H9 (cell line): ENCODE data around the gene IZUMO2. TPM values are rescaled to one million over a fixed set of nuclear protein-coding genes. Genes with fewer than 3 reads are reported as not detected.

ENCODE experiments used
- DNase-seq: peaks from one replicate; pipeline ENCODE4 v3.0.0-alpha.2; 2017
- H2AFZ ChIP-seq: one replicate; pipeline ENCODE4 v1.6.1; 2013; ENCODE audit warnings: mild to moderate bottlenecking, low read length, control low read depth, moderate library complexity
- H2AK5ac ChIP-seq: 2 replicates; pipeline ENCODE4 v1.6.1; 2013; ENCODE audit warnings: low read length, control low read depth, mixed read lengths; ENCODE audit not compliant: insufficient read length
- H2BK120ac ChIP-seq: one replicate; pipeline ENCODE4 v1.6.1; 2013; ENCODE audit warnings: low read depth, mild to moderate bottlenecking, low read length, control low read depth, inconsistent platforms; ENCODE audit not compliant: poor library complexity, severe bottlenecking
- H2BK12ac ChIP-seq: 2 replicates; pipeline ENCODE4 v1.6.1; 2013; ENCODE audit warnings: low read length, control low read depth, mixed read lengths, low read depth; ENCODE audit not compliant: insufficient read length
- H2BK15ac ChIP-seq: 2 replicates; pipeline ENCODE4 v1.6.1; 2013; ENCODE audit warnings: low read depth, low read length, control low read depth
- H2BK20ac ChIP-seq: one replicate; pipeline ENCODE4 v1.6.1; 2013; ENCODE audit warnings: low read depth, mild to moderate bottlenecking, low read length, control low read depth, inconsistent platforms; ENCODE audit not compliant: poor library complexity, severe bottlenecking
- H2BK5ac ChIP-seq: 2 replicates; pipeline ENCODE4 v1.6.1; 2013; ENCODE audit warnings: low read length, control low read depth, mixed read lengths; ENCODE audit not compliant: insufficient read length
- H3K14ac ChIP-seq: 2 replicates; pipeline ENCODE4 v1.6.1; 2013; ENCODE audit warnings: low read length, control low read depth; ENCODE audit not compliant: insufficient read depth
- H3K18ac ChIP-seq: 2 replicates; pipeline ENCODE4 v1.6.1; 2013; ENCODE audit warnings: low read depth, mild to moderate bottlenecking, mixed read lengths, low read length, control low read depth; ENCODE audit not compliant: insufficient read length
- H3K23ac ChIP-seq: 2 replicates; pipeline ENCODE4 v1.6.1; 2013; ENCODE audit warnings: low read length, control low read depth, mixed read lengths, low read depth; ENCODE audit not compliant: insufficient read length
- H3K23me2 ChIP-seq: 2 replicates; pipeline ENCODE4 v1.6.1; 2013; ENCODE audit warnings: low read depth, mild to moderate bottlenecking, mixed read lengths, low read length, control low read depth; ENCODE audit not compliant: insufficient read length, poor library complexity, severe bottlenecking
- H3K27ac ChIP-seq: 2 replicates; pipeline ENCODE4 v1.5.1; 2013; ENCODE audit warnings: low read length, control low read depth, mixed read lengths, low read depth; ENCODE audit not compliant: insufficient read length
- H3K27me3 ChIP-seq: 2 replicates; pipeline ENCODE4 v1.6.1; 2013; ENCODE audit warnings: low read length, control low read depth, inconsistent platforms; ENCODE audit not compliant: insufficient read depth
- H3K4ac ChIP-seq: 2 replicates; pipeline ENCODE4 v1.6.1; 2013; ENCODE audit warnings: low read depth, mild to moderate bottlenecking, control low read depth, inconsistent platforms, low read length, moderate library complexity
- H3K4me1 ChIP-seq: 2 replicates; pipeline ENCODE4 v1.6.1; 2013; ENCODE audit warnings: low read length, control low read depth, inconsistent platforms; ENCODE audit not compliant: insufficient read depth
- H3K4me2 ChIP-seq: 2 replicates; pipeline ENCODE4 v1.6.1; 2013; ENCODE audit warnings: low read length, control low read depth, mixed read lengths; ENCODE audit not compliant: insufficient read length, insufficient read depth
- H3K56ac ChIP-seq: 2 replicates; pipeline ENCODE4 v1.6.1; 2013; ENCODE audit warnings: low read depth, mild to moderate bottlenecking, mixed read lengths, low read length, control low read depth; ENCODE audit not compliant: insufficient read length
- H3K79me1 ChIP-seq: 2 replicates; pipeline ENCODE4 v1.6.1; 2013; ENCODE audit warnings: low read depth, mild to moderate bottlenecking, moderate library complexity, low read length, control low read depth, inconsistent platforms; ENCODE audit not compliant: insufficient read depth, poor library complexity, severe bottlenecking
- H3K79me2 ChIP-seq: 2 replicates; pipeline ENCODE4 v1.6.1; 2013; ENCODE audit warnings: low read length, control low read depth, inconsistent platforms; ENCODE audit not compliant: insufficient read depth
- H3K9ac ChIP-seq: 2 replicates; pipeline ENCODE4 v1.6.1; 2013; ENCODE audit warnings: low read length, control low read depth, mixed read lengths; ENCODE audit not compliant: insufficient read length; ENCODE audit errors: extremely low read depth
- H3K9me3 ChIP-seq: one replicate; pipeline ENCODE4 v1.6.1; 2013; ENCODE audit warnings: low read depth, low read length, inconsistent platforms; ENCODE audit not compliant: control insufficient read depth
- H3T11ph ChIP-seq: one replicate; pipeline ENCODE4 v1.6.1; 2013; ENCODE audit warnings: mild to moderate bottlenecking, low read length, control low read depth, inconsistent platforms
- H4K20me1 ChIP-seq: one replicate; pipeline ENCODE4 v1.6.1; 2013; ENCODE audit not compliant: control insufficient read depth, insufficient read length, insufficient read depth
- H4K5ac ChIP-seq: 2 replicates; pipeline ENCODE4 v1.6.1; 2013; ENCODE audit warnings: low read depth, mild to moderate bottlenecking, mixed read lengths, low read length, control low read depth; ENCODE audit not compliant: insufficient read length
- H4K8ac ChIP-seq: replicated peaks from 2 replicates; pipeline ENCODE4 v1.6.1; 2013; ENCODE audit warnings: low read length, control low read depth, mixed read lengths, low read depth; ENCODE audit not compliant: insufficient read length
- H4K91ac ChIP-seq: 2 replicates; pipeline ENCODE4 v1.6.1; 2013; ENCODE audit warnings: low read depth, mild to moderate bottlenecking, moderate library complexity, mixed read lengths, low read length, control low read depth; ENCODE audit not compliant: insufficient read length
- H3K27ac Mint-ChIP-seq, 3 experiments: 2 replicates in 2 of 3; 3 replicates in 1 of 3; pipeline ENCODE4 v1.8.0; 2020 to 2021; ENCODE audit warnings: mixed read lengths in 3 of 3, mild to moderate bottlenecking in 1 of 3, moderate library complexity in 1 of 3
- H3K27me3 Mint-ChIP-seq: 2 replicates; pipeline ENCODE4 v1.8.0; 2021; ENCODE audit warnings: low read depth, mild to moderate bottlenecking, moderate library complexity, mixed read lengths
- H3K36me3 Mint-ChIP-seq, 3 experiments: 2 replicates in 2 of 3; 3 replicates in 1 of 3; pipeline ENCODE4 v1.8.0; 2020 to 2021; ENCODE audit warnings: low read depth in 3 of 3, mixed read lengths in 3 of 3; ENCODE audit not compliant: insufficient read depth in 1 of 3
- H3K4me1 Mint-ChIP-seq, 2 experiments: 2 replicates each; pipeline ENCODE4 v1.8.0; 2020; ENCODE audit warnings: mixed read lengths in 2 of 2
- H3K4me3 Mint-ChIP-seq, 2 experiments: 2 replicates in 1 of 2; 3 replicates in 1 of 2; pipeline ENCODE4 v1.8.0; 2020 to 2021; ENCODE audit warnings: mild to moderate bottlenecking in 2 of 2, mixed read lengths in 2 of 2, moderate library complexity in 1 of 2
- H3K9me3 Mint-ChIP-seq, 2 experiments: 2 replicates in 1 of 2; 3 replicates in 1 of 2; pipeline ENCODE4 v1.8.0; 2020; ENCODE audit warnings: mild to moderate bottlenecking in 2 of 2, mixed read lengths in 2 of 2, moderate library complexity in 1 of 2
- WGBS: extraction: QIAGEN DNeasy Blood & Tissue Kit; methylation state at CpG from one replicate; pipeline ENCODE4 v1.1.7; 2013; ENCODE audit warnings: missing lambda C conversion rate, low lambda C conversion rate, mixed read lengths; ENCODE audit not compliant: insufficient read length; ENCODE audit errors: extremely low coverage; 5-methylcytosine and 5-hydroxymethylcytosine counted together
- total RNA-seq: library from RNA; stranded (reverse); gene quantifications from 2 replicates; pipeline ENCODE4 v1.2.1, GENCODE V29; 2021
- TF ChIP-seq, protein P1 (sequence below): fragments of 200-600 bp; sonication (generic); conservative IDR thresholded peaks from 3 replicates; pipeline ENCODE4 v1.8.0; 2021; ENCODE audit warnings: antibody characterized with exemption, mild to moderate bottlenecking

Gene IZUMO2
- total RNA-seq, 1 experiment from 2014 or later, result not detected

DNA sequence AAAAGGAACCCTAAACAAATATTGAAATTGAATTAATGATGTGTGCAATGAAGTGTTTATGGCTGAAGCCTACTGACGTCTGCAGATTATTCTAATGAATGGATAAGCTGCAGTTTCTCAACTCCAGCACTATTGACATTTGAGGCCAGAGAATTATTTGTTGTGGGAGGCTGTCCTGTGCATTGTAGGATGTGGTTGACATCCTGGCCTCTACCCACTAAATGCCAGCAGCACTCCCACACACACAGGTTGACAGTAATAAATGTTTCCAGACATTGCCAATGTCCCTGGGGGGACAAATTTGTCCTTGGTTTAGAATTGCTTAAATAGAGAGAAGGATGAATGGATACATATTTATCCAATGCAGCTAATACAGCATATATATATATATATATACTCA, 21.1 kb upstream of the IZUMO2 start:
- H3K9me3 Mint-ChIP-seq, result peaks cover 4 to 14% of the 10 kb centered on the region in 2 experiments
- H4K91ac ChIP-seq, result no peak overlapping the region

More for the DNA sequence above, 21.1 kb upstream of the IZUMO2 start:
- Histone ChIP-seq H4K20me1 (no peaks in the 10 kb centered on the region), H3K14ac (no peak overlapping the region), H2BK120ac (no peak overlapping the region), H2BK15ac (no peak overlapping the region), H2AK5ac (no peak overlapping the region), H2AFZ (no peak overlapping the region), H3K4me1 (no peaks in the 10 kb centered on the region), H3K27ac (no peak overlapping the region), H3K23ac (no peak overlapping the region), H3K27me3 (no peaks in the 10 kb centered on the region), H3K79me1 (no peaks in the 10 kb centered on the region), H4K5ac (no peak overlapping the region), H3K56ac (no peak overlapping the region), H3K9ac (no peak overlapping the region), H3K9me3 (peaks cover 8% of the 10 kb centered on the region), H4K8ac (no peak overlapping the region), H3K18ac (no peak overlapping the region), H3K23me2 (no peaks in the 10 kb centered on the region), H3K79me2 (no peaks in the 10 kb centered on the region), H2BK5ac (no peak overlapping the region), H2BK20ac (no peak overlapping the region), H3K4ac (no peak overlapping the region), H2BK12ac (no peak overlapping the region), H3K4me2 (no peak overlapping the region), H3T11ph (no peak overlapping the region)
- TF ChIP-seq, protein P1, sequence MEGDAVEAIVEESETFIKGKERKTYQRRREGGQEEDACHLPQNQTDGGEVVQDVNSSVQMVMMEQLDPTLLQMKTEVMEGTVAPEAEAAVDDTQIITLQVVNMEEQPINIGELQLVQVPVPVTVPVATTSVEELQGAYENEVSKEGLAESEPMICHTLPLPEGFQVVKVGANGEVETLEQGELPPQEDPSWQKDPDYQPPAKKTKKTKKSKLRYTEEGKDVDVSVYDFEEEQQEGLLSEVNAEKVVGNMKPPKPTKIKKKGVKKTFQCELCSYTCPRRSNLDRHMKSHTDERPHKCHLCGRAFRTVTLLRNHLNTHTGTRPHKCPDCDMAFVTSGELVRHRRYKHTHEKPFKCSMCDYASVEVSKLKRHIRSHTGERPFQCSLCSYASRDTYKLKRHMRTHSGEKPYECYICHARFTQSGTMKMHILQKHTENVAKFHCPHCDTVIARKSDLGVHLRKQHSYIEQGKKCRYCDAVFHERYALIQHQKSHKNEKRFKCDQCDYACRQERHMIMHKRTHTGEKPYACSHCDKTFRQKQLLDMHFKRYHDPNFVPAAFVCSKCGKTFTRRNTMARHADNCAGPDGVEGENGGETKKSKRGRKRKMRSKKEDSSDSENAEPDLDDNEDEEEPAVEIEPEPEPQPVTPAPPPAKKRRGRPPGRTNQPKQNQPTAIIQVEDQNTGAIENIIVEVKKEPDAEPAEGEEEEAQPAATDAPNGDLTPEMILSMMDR, result no peak
- Mint-ChIP-seq H3K27ac (no peak overlapping the region), H3K27me3 (peaks cover 13% of the 10 kb centered on the region), H3K4me1 (peaks cover 0 to under 1% of the 10 kb centered on the region in 2 experiments; a peak in 1 of 4 replicates), H3K36me3 (peaks cover 0 to 2% (median 0%) of the 10 kb centered on the region in 3 experiments; a peak in 1 of 7 replicates), H3K4me3 (no peak overlapping the region)
- no CpG with 5 or more reads among the region's 1 CpG for WGBS
- DNase-seq, result no peak
